Epithelial cell of prostate (primary cell): ENCODE measurements around the gene SRL.
"Not testable (repeated sequence)": the region's sequence is repeated elsewhere in the genome, so short reads cannot be mapped to it uniquely, and the experiment has no call there.

Experiments
- DNase-seq: peaks from one replicate; pipeline ENCODE4 v3.0.0-alpha.2; 2011; ENCODE audit warnings: low read depth, low spot score
- H3K27ac ChIP-seq: fragments of 450-650 bp; 2 replicates; pipeline ENCODE4 v1.5.1; 2017; ENCODE audit warnings: mild to moderate bottlenecking

The SRL gene

GRCh38 chr16:4175849-4176248 lies 66.0 kb downstream of the SRL start:
- H3K27ac ChIP-seq, result no peak overlapping the region
- no peak for DNase-seq

GRCh38 chr16:4172070-4172469 lies 69.8 kb downstream of the SRL start:
- peak overlapping the region; percentile 3 for H3K27ac ChIP-seq
- no peak for DNase-seq

- no peak for DNase-seq
- no peak overlapping the region for H3K27ac ChIP-seq
Measured at GRCh38 chr16:4169415-4169814, 72.5 kb downstream of the SRL start.

GRCh38 chr16:4166821-4167220 lies 75.1 kb downstream of the SRL start:
- no peak for DNase-seq
- no peak overlapping the region for H3K27ac ChIP-seq

GRCh38 chr16:4160658-4161430 lies 81.0 kb downstream of the SRL start:
- no peak for DNase-seq

GRCh38 chr16:4159726-4160125 lies 82.2 kb downstream of the SRL start:
- no peak for DNase-seq
- H3K27ac ChIP-seq, result no peak overlapping the region

More at GRCh38 chr16:4160658-4161430, 81.0 kb downstream of the SRL start:
- H3K27ac ChIP-seq, result no peak overlapping the region

GRCh38 chr16:4158143-4159093 lies 83.5 kb downstream of the SRL start:
- no peak overlapping the region for H3K27ac ChIP-seq
- DNase-seq, result no peak

- DNase-seq, result no peak
- H3K27ac ChIP-seq, result no peak overlapping the region
Measured at GRCh38 chr16:4157376-4157825, 84.5 kb downstream of the SRL start.

GRCh38 chr16:4156503-4156902 lies 85.4 kb downstream of the SRL start:
- not testable (repeated sequence) for DNase-seq, H3K27ac ChIP-seq

GRCh38 chr16:4153364-4153763 lies 88.5 kb downstream of the SRL start:
- H3K27ac ChIP-seq, DNase-seq: not testable (repeated sequence)

- no peak for DNase-seq
- no peak overlapping the region for H3K27ac ChIP-seq
Measured at GRCh38 chr16:4152267-4152666, 89.6 kb downstream of the SRL start.

GRCh38 chr16:4147236-4147635 lies 94.6 kb downstream of the SRL start:
- DNase-seq, result no peak
- no peak overlapping the region for H3K27ac ChIP-seq

- DNase-seq, result no peak
- no peak overlapping the region for H3K27ac ChIP-seq
Measured at GRCh38 chr16:4142268-4142667, 99.6 kb downstream of the SRL start.

- H3K27ac ChIP-seq, result peak overlapping the region; percentile 88
- no peak for DNase-seq
Measured at GRCh38 chr16:4141604-4142003, 100.3 kb downstream of the SRL start.

- peak overlapping the region; percentile 88 for H3K27ac ChIP-seq
- peak; percentile 59 for DNase-seq
Measured at GRCh38 chr16:4140652-4141051, 101.2 kb downstream of the SRL start.

GRCh38 chr16:4139968-4140367 lies 101.9 kb downstream of the SRL start:
- DNase-seq, result no peak
- peak overlapping the region; percentile 88 for H3K27ac ChIP-seq
